HG03280 (cell line): ENCODE measurements around the gene PTH1R.

Experiments
- ATAC-seq: cut with Tn5 transposase; IDR thresholded peaks from one replicate; pipeline ENCODE4 v1.9.1; 2021; ENCODE audit warnings: mild to moderate bottlenecking, moderate library complexity; ENCODE audit not compliant: unreplicated experiment

The PTH1R gene

GRCh38 chr3:46863261-46863782 is 14.2 kb upstream of the PTH1R start, which contains the start of gene MYL3:
Gene MYL3, minus strand, starts transcription at chr3:46863444. Its CDS starts 54 bp downstream, at chr3:46863390.
- ATAC-seq, result no peak

- ATAC-seq, result no peak
These were observed 13.2 kb upstream of the PTH1R start for GRCh38 chr3:46864061-46864881.

- no peak for ATAC-seq
These were observed 12.5 kb upstream of the PTH1R start for GRCh38 chr3:46865031-46865507.

- ATAC-seq, result no peak
These were observed 12.0 kb upstream of the PTH1R start for GRCh38 chr3:46865546-46865945.

- ATAC-seq, result no peak
These were observed 11.4 kb upstream of the PTH1R start for GRCh38 chr3:46866032-46866595.

- no peak for ATAC-seq
These were observed 10.6 kb upstream of the PTH1R start for GRCh38 chr3:46866720-46867549.

- no peak for ATAC-seq
These were observed 10.0 kb upstream of the PTH1R start for GRCh38 chr3:46867550-46867898.

GRCh38 chr3:46868287-46868686 is 9.2 kb upstream of the PTH1R start:
- no peak for ATAC-seq

- ATAC-seq, result no peak
These were observed 8.6 kb upstream of the PTH1R start for GRCh38 chr3:46868948-46869347.

GRCh38 chr3:46869440-46869839 is 8.1 kb upstream of the PTH1R start:
- no peak for ATAC-seq

- ATAC-seq, result no peak
These were observed 6.9 kb upstream of the PTH1R start for GRCh38 chr3:46870651-46871050.

- ATAC-seq, result no peak
These were observed 6.3 kb upstream of the PTH1R start for GRCh38 chr3:46871222-46871621.

GRCh38 chr3:46873521-46873920 is 4.0 kb upstream of the PTH1R start:
- ATAC-seq, result no peak

GRCh38 chr3:46874430-46874829 is 3.1 kb upstream of the PTH1R start:
- ATAC-seq, result no peak

GRCh38 chr3:46875560-46875959 is 2.0 kb upstream of the PTH1R start:
- ATAC-seq, result no peak

GRCh38 chr3:46876313-46877300 is 914 bp upstream of the PTH1R start:
- ATAC-seq, result no peak

- ATAC-seq, result no peak
These were observed 1.4 kb downstream of the PTH1R start for GRCh38 chr3:46878781-46879436.

- ATAC-seq, result no peak
These were observed 3.5 kb downstream of the PTH1R start for GRCh38 chr3:46880884-46881595.
